Thoracic aorta (tissue), 2 donors: ENCODE results near the gene PRDM15. TPM values are rescaled to one million over a fixed set of nuclear protein-coding genes. Genes with fewer than 3 reads are reported as not detected.

Source experiments
- ATAC-seq: fragments of 150-250 bp; one replicate; pipeline ENCODE4 v1.8.0; 2017; ENCODE audit warnings: low read depth; ENCODE audit not compliant: insufficient number of reproducible peaks, low FRiP score
- DNase-seq: peaks from one replicate; pipeline ENCODE4 v3.0.0-alpha.2; 2020; ENCODE audit warnings: low spot score
- H3K27ac ChIP-seq, 2 donors: fragments of 200-600 bp; sonication (generic); 1 replicate in 1 of 2; 2 replicates in 1 of 2; pipeline ENCODE4 v1.5.1; 2016; ENCODE audit warnings: mild to moderate bottlenecking in 2 of 2, moderate library complexity in 2 of 2
- H3K27me3 ChIP-seq: fragments of 200-600 bp; sonication (generic); replicated peaks from 2 replicates; pipeline ENCODE4 v1.6.0; 2016; ENCODE audit warnings: mild to moderate bottlenecking; ENCODE audit not compliant: insufficient read depth
- H3K36me3 ChIP-seq: fragments of 200-600 bp; sonication (generic); one replicate; pipeline ENCODE4 v1.5.1; 2016
- H3K4me1 ChIP-seq, 2 donors: fragments of 200-600 bp; sonication (generic); 1 replicate in 1 of 2; 2 replicates in 1 of 2; pipeline versions ENCODE4 v1.5.1 to v1.6.0; 2016; ENCODE audit warnings: low read depth in 2 of 2, mild to moderate bottlenecking in 1 of 2; ENCODE audit not compliant: control insufficient read depth in 1 of 2
- H3K4me3 ChIP-seq: fragments of 200-600 bp; sonication (generic); 2 replicates; pipeline ENCODE4 v1.5.1; 2016; ENCODE audit warnings: mild to moderate bottlenecking
- H3K9me3 ChIP-seq: fragments of 200-600 bp; sonication (generic); 2 replicates; pipeline ENCODE4 v1.5.1; 2016
- total RNA-seq, 2 donors: library from RNA; depleted of rRNA; stranded (reverse); fragments of >200 nt; gene quantifications; one replicate each; pipeline versions ENCODE4 v1.1.0 to v1.2.3, GENCODE V29; 2016
- TF ChIP-seq, protein P1 (sequence below): fragments of 200-600 bp; sonication (generic); IDR thresholded peaks from one replicate; pipeline ENCODE4 v1.5.1; 2019; ENCODE audit warnings: antibody characterized with exemption

PRDM15 gene
- total RNA-seq, 2 donors from 2014 or later: 9.0 to 14.9 TPM

- TF ChIP-seq, protein P1, sequence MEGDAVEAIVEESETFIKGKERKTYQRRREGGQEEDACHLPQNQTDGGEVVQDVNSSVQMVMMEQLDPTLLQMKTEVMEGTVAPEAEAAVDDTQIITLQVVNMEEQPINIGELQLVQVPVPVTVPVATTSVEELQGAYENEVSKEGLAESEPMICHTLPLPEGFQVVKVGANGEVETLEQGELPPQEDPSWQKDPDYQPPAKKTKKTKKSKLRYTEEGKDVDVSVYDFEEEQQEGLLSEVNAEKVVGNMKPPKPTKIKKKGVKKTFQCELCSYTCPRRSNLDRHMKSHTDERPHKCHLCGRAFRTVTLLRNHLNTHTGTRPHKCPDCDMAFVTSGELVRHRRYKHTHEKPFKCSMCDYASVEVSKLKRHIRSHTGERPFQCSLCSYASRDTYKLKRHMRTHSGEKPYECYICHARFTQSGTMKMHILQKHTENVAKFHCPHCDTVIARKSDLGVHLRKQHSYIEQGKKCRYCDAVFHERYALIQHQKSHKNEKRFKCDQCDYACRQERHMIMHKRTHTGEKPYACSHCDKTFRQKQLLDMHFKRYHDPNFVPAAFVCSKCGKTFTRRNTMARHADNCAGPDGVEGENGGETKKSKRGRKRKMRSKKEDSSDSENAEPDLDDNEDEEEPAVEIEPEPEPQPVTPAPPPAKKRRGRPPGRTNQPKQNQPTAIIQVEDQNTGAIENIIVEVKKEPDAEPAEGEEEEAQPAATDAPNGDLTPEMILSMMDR: no peak
- Histone ChIP-seq H3K27me3 (no peaks in the 10 kb centered on the region), H3K4me1 (peaks cover 0 to 28% of the 10 kb centered on the region in 2 donors), H3K4me3 (peak overlapping the region; percentile 69), H3K9me3 (no peaks in the 10 kb centered on the region), H3K27ac (peak overlapping the region; percentile 55 to 75), H3K36me3 (no peaks in the 10 kb centered on the region)
- ATAC-seq: no peak
- DNase-seq: no peak
Observed at GRCh38 chr21:41768437-41769042, 110.6 kb downstream of the PRDM15 start.

DNA sequence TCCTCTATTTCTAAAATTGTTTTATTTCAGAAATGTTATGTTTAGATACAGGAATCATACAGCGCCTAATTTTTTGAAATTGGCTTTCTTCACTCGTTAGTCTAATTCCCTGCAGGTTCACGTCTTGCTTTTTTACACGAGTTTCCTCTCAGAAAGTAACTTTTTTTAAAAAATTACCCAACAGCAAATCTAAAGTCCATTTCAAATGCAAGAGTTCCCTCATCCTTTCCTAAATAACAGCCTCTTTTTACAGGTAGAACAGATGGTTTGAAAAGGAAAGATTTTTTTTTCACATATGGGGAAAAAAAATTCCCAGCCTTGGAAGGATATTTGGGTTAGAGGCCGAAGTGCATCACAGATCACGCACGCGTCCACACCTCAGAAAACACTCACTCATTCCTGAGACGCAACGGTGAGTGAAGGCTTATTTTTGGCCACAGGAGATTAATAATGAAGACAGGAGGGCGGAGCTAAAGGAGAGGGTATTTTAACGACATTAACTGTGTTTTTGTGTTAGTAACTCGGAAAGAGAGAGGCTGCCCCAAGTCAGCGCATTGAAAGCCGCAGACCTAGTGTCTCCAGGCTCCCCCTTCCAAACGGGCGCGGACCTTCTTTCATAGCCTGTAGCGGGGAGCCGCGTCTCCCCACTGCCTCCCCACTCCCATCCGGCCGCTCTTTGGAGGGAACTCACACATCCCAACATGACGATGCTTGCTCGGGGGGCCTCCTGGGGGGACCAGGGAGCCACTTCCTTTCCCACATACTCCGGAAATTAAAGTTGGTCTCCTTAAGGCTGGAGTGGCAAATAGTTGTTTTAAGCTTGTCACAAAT, 111.3 kb downstream of the PRDM15 start:
- H3K9me3 ChIP-seq: no peaks in the 10 kb centered on the region
- H3K4me1 ChIP-seq: peaks cover 0 to 28% of the 10 kb centered on the region in 2 donors
- DNase-seq (no peak), ATAC-seq (peak; percentile 51)
- H3K27me3 ChIP-seq: no peaks in the 10 kb centered on the region
- TF ChIP-seq, protein P1: no peak
- H3K36me3 ChIP-seq: no peaks in the 10 kb centered on the region
- peak overlapping the region; percentile 69 for H3K4me3 ChIP-seq
- H3K27ac ChIP-seq: peak overlapping the region; percentile 26 to 75

DNA sequence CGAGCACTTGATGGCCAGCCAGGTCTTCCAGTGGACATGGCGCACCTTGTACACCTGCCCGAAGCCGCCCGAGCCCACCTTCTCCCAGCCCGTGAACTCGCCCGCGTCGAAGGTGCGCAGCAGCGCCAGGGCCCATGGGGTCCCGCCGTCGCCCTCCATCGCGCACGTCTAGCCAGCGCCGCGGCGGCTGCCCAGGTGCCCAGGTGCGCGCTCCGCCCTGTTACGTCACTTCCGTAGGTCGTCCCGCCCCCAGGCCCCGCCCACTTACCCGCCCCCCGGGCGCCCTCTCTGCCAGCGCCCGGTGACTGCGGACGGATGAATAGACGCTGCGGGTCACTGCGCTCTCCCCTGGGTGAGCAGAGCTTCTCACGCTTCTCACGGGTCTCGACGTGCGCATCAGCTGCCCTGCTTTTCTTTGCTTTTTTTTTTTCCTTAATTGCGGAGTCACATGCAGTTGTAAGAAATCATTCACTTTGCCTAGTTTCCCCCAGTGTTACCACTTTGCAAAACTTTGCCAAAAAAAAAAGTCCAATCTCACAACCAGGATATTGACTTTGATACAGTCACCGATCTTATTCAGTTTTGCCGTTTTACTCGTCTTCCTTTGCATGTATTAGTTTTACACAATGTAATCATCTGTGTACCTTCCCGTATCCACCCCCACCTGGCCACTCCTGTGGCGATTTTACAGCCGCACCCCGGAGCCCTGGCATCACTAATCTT, 112.1 kb downstream of the PRDM15 start, which contains the start of gene RIPK4:
Gene RIPK4 (minus strand): TSS at position 170 of the 723 bp plus-strand sequence. CDS start 11 bp downstream, at position 159.
- Histone ChIP-seq H3K27me3 (no peaks in the 10 kb centered on the region), H3K4me1 (peaks cover 2 to 35% of the 10 kb centered on the region in 2 donors), H3K27ac (peak within 1 kb of the TSS; percentile 46 to 75), H3K36me3 (no peaks in the 10 kb centered on the region), H3K4me3 (peak within 1 kb of the TSS; percentile 69), H3K9me3 (no peaks in the 10 kb centered on the region)
- ATAC-seq (peak; percentile 41), DNase-seq (no peak)
- TF ChIP-seq, protein P1: no peak

DNA sequence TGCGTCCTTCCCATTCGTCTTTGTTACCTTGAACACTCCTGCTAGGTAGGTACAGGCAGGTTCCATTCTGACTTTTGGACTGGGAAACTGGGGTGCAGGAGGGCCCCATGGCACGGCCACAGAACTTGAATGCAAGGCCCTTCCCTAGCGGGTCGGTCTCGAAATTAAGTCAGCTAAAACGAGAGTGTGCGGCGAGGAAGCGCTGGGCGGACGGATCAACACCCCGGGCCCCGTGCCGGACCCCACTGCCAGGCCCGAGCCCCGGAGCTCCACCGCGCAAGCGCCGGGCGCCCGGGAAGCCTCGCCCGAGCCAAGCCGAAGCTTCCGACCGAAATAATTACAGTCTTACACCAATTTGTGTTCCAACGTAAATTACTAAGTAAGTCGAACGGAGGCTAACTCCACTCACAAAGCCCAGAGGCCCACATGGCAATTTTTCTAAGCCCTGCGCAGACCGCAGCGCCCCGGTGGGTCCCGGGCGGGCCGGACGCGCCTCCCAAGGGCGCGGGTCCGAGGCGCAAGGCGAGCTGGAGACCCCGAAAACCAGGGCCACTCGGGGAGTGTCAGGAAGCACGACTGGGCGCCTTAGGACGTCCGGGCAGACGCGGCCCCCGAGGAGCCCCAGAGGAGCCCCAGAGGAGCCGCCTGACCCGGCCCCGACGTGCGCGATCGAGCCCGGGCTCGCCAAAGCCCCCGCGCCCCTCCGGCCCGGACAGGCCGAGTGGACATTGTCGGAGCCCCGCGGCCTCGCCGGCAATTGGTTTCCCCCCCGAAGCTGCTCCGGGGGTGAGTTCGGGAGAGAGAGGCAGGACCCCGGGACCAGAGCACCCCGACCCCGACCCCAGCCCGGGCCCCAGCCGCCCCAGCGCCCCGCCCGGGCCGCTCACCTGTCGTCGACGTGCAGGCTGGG, 112.9 kb downstream of the PRDM15 start:
- no peaks in the 10 kb centered on the region for H3K9me3 ChIP-seq
- TF ChIP-seq, protein P1: no peak
- H3K4me3 ChIP-seq: peak overlapping the region; percentile 69
- H3K4me1 ChIP-seq: peaks cover 3 to 43% of the 10 kb centered on the region in 2 donors
- no peaks in the 10 kb centered on the region for H3K27me3 ChIP-seq
- peak overlapping the region; percentile 46 to 55 for H3K27ac ChIP-seq
- no peak for ATAC-seq
- H3K36me3 ChIP-seq: no peaks in the 10 kb centered on the region
- DNase-seq: no peak
